HEK293 (cell line): ENCODE data around the gene GALNT2.
A peak's percentile ranks its signal among the peaks of the same experiment; 100 is the strongest.

Source experiments
- CTCF ChIA-PET: fragments of 350-600 bp; formaldehyde crosslinking; extraction: SDS; loops from one replicate; lab custom pipeline; 2021; ENCODE audit warnings: antibody characterized with exemption; lab: Yijun Ruan, JAX
- POLR2A ChIA-PET: fragments of 300-600 bp; formaldehyde crosslinking; extraction: SDS; loops from one replicate; lab custom pipeline; 2020; ENCODE audit warnings: antibody characterized with exemption, inconsistent platforms; lab: Yijun Ruan, JAX
- H3K27ac ChIP-seq: fragments of 200-500 bp; sonication (Bioruptor generic); 2 replicates; pipeline ENCODE4 v1.5.1; 2014; ENCODE audit warnings: low read depth, low read length, control low read depth, inconsistent platforms; ENCODE audit errors: extremely low read depth
- H3K36me3 ChIP-seq, 2 experiments: fragments of 200-500 bp in 1 of 2; sonication (Bioruptor generic) in 1 of 2; 1 replicate in 1 of 2; 2 replicates in 1 of 2; pipeline ENCODE4 v1.5.1; 2014 to 2017; ENCODE audit warnings: inconsistent platforms in 2 of 2, low read length in 2 of 2; ENCODE audit not compliant: control insufficient read depth in 2 of 2, insufficient read depth in 1 of 2
- H3K4me1 ChIP-seq: fragments of 200-500 bp; sonication (Bioruptor generic); 2 replicates; pipeline ENCODE4 v1.5.1; 2014; ENCODE audit warnings: mild to moderate bottlenecking, low read length, inconsistent platforms; ENCODE audit not compliant: control insufficient read depth, insufficient read depth
- H3K4me3 ChIP-seq: 2 replicates; pipeline ENCODE4 v1.5.1; 2011; ENCODE audit warnings: low read depth, mild to moderate bottlenecking, control low read depth, low read length, moderate library complexity
- H3K9me3 ChIP-seq: fragments of 200-500 bp; sonication (Bioruptor generic); 2 replicates; pipeline ENCODE4 v1.5.1; 2014; ENCODE audit warnings: low read depth, low read length, inconsistent platforms; ENCODE audit not compliant: control insufficient read depth, insufficient read depth
- HOXD13 ChIP-seq: sonication (generic); formaldehyde crosslinking; IDR thresholded peaks from 2 replicates; pipeline ENCODE4 v1.8.0; 2022; ENCODE audit warnings: missing genetic modification reagents, borderline replicate concordance
- KLF16 ChIP-seq: fragments of 450-650 bp; formaldehyde crosslinking; IDR thresholded peaks from 2 replicates; pipeline ENCODE4 v1.5.1; 2017; ENCODE audit warnings: missing biosample characterization, missing genetic modification characterization
- PATZ1 ChIP-seq: fragments of 450-650 bp; formaldehyde crosslinking; IDR thresholded peaks from 2 replicates; pipeline ENCODE4 v1.5.1; 2016; ENCODE audit warnings: missing biosample characterization, missing genetic modification characterization
- PBX3 ChIP-seq: sonication (generic); formaldehyde crosslinking; IDR thresholded peaks from 2 replicates; pipeline ENCODE4 v1.8.1; 2022; ENCODE audit warnings: mild to moderate bottlenecking, moderate library complexity, missing genetic modification reagents
- REPIN1 ChIP-seq: fragments of 450-650 bp; formaldehyde crosslinking; IDR thresholded peaks from 2 replicates; pipeline ENCODE4 v1.5.1; 2017; ENCODE audit warnings: missing biosample characterization, missing genetic modification characterization, low read depth
- SCRT1 ChIP-seq: fragments of 450-650 bp; formaldehyde crosslinking; IDR thresholded peaks from 2 replicates; pipeline ENCODE4 v1.5.1; 2016; ENCODE audit warnings: missing biosample characterization, missing genetic modification characterization, borderline replicate concordance
- TCF7L2 ChIP-seq: IDR thresholded peaks from 2 replicates; pipeline ENCODE4 v1.6.1; 2011; ENCODE audit warnings: low read depth, mild to moderate bottlenecking, inconsistent platforms, low read length, moderate library complexity, borderline replicate concordance
- ZBTB8A ChIP-seq: fragments of 450-650 bp; formaldehyde crosslinking; IDR thresholded peaks from 2 replicates; pipeline ENCODE4 v1.5.1; 2016; ENCODE audit warnings: missing biosample characterization, missing genetic modification characterization
- ZFHX2 ChIP-seq: fragments of 450-650 bp; formaldehyde crosslinking; conservative IDR thresholded peaks from 2 replicates; pipeline ENCODE4 v1.5.1; 2016; ENCODE audit warnings: missing biosample characterization, missing genetic modification characterization
- ZIC2 ChIP-seq: fragments of 450-650 bp; formaldehyde crosslinking; IDR thresholded peaks from 2 replicates; pipeline ENCODE4 v1.5.1; 2016; ENCODE audit warnings: missing biosample characterization, missing genetic modification characterization
- ZNF114 ChIP-seq: fragments of 450-650 bp; formaldehyde crosslinking; IDR thresholded peaks from 2 replicates; pipeline ENCODE4 v1.5.0; 2017; ENCODE audit warnings: missing biosample characterization, missing genetic modification characterization
- ZNF121 ChIP-seq: fragments of 450-650 bp; formaldehyde crosslinking; IDR thresholded peaks from 2 replicates; pipeline ENCODE4 v1.5.1; 2016; ENCODE audit warnings: missing biosample characterization, missing genetic modification characterization
- ZNF146 ChIP-seq: fragments of 450-650 bp; formaldehyde crosslinking; IDR thresholded peaks from 2 replicates; pipeline ENCODE4 v1.5.1; 2016; ENCODE audit warnings: missing biosample characterization, missing genetic modification characterization
- ZNF148 ChIP-seq: fragments of 450-650 bp; formaldehyde crosslinking; IDR thresholded peaks from 2 replicates; pipeline ENCODE4 v1.5.0; 2017; ENCODE audit warnings: missing biosample characterization, missing genetic modification characterization, borderline replicate concordance
- ZNF157 ChIP-seq: fragments of 450-650 bp; formaldehyde crosslinking; IDR thresholded peaks from 2 replicates; pipeline ENCODE4 v1.5.1; 2016; ENCODE audit warnings: missing biosample characterization, missing genetic modification characterization
- ZNF221 ChIP-seq: fragments of 450-650 bp; formaldehyde crosslinking; IDR thresholded peaks from 2 replicates; pipeline ENCODE4 v1.5.1; 2017; ENCODE audit warnings: missing biosample characterization, missing genetic modification characterization, borderline replicate concordance
- ZNF248 ChIP-seq: fragments of 450-650 bp; formaldehyde crosslinking; IDR thresholded peaks from 2 replicates; pipeline ENCODE4 v1.5.1; 2017; ENCODE audit warnings: missing biosample characterization, missing genetic modification characterization
- ZNF292 ChIP-seq: fragments of 450-650 bp; formaldehyde crosslinking; IDR thresholded peaks from 2 replicates; pipeline ENCODE4 v1.5.1; 2016; ENCODE audit warnings: low read depth, missing biosample characterization, missing genetic modification characterization, borderline replicate concordance
- ZNF302 ChIP-seq: fragments of 450-650 bp; formaldehyde crosslinking; IDR thresholded peaks from 2 replicates; pipeline ENCODE4 v1.5.1; 2016; ENCODE audit warnings: missing biosample characterization, missing genetic modification characterization, low read depth
- ZNF311 ChIP-seq: fragments of 450-650 bp; formaldehyde crosslinking; IDR thresholded peaks from 2 replicates; pipeline ENCODE4 v1.5.1; 2017; ENCODE audit warnings: missing biosample characterization, missing genetic modification characterization, borderline replicate concordance
- ZNF354C ChIP-seq: fragments of 450-650 bp; formaldehyde crosslinking; IDR thresholded peaks from 2 replicates; pipeline ENCODE4 v1.5.1; 2016; ENCODE audit warnings: missing biosample characterization, missing genetic modification characterization, low read depth, borderline replicate concordance
- ZNF423 ChIP-seq: fragments of 450-650 bp; formaldehyde crosslinking; IDR thresholded peaks from 2 replicates; pipeline ENCODE4 v1.5.1; 2016; ENCODE audit warnings: missing biosample characterization, missing genetic modification characterization
- ZNF473 ChIP-seq: fragments of 450-650 bp; formaldehyde crosslinking; IDR thresholded peaks from 2 replicates; pipeline ENCODE4 v1.5.1; 2017; ENCODE audit warnings: missing biosample characterization, missing genetic modification characterization
- ZNF501 ChIP-seq: fragments of 450-650 bp; formaldehyde crosslinking; IDR thresholded peaks from 2 replicates; pipeline ENCODE4 v1.5.1; 2016; ENCODE audit warnings: missing biosample characterization, missing genetic modification characterization
- ZNF555 ChIP-seq: fragments of 450-650 bp; formaldehyde crosslinking; conservative IDR thresholded peaks from 2 replicates; pipeline ENCODE4 v1.5.1; 2017; ENCODE audit warnings: missing biosample characterization, mild to moderate bottlenecking, missing genetic modification characterization, inconsistent platforms
- ZNF571 ChIP-seq: fragments of 450-650 bp; formaldehyde crosslinking; IDR thresholded peaks from 2 replicates; pipeline ENCODE4 v1.5.0; 2017; ENCODE audit warnings: missing biosample characterization, missing genetic modification characterization
- ZNF654 ChIP-seq: fragments of 450-650 bp; formaldehyde crosslinking; IDR thresholded peaks from 2 replicates; pipeline ENCODE4 v1.5.1; 2016; ENCODE audit warnings: low read depth, missing biosample characterization, missing genetic modification characterization
- ZNF658 ChIP-seq: fragments of 450-650 bp; formaldehyde crosslinking; IDR thresholded peaks from 2 replicates; pipeline ENCODE4; 2016; ENCODE audit warnings: missing biosample characterization, missing genetic modification characterization
- ZNF692 ChIP-seq: fragments of 450-650 bp; formaldehyde crosslinking; IDR thresholded peaks from 2 replicates; pipeline ENCODE4 v1.5.1; 2016; ENCODE audit warnings: missing biosample characterization, missing genetic modification characterization
- ZSCAN30 ChIP-seq: fragments of 450-650 bp; IDR thresholded peaks from 2 replicates; pipeline ENCODE4 v1.5.1; 2018; ENCODE audit warnings: missing biosample characterization, mild to moderate bottlenecking, missing genetic modification characterization, moderate library complexity
- ZSCAN5A ChIP-seq: fragments of 450-650 bp; formaldehyde crosslinking; IDR thresholded peaks from 2 replicates; pipeline ENCODE4 v1.5.1; 2016; ENCODE audit warnings: missing biosample characterization, missing genetic modification characterization

GALNT2 gene

GRCh38 chr1:230087028-230087716 lies 20.1 kb downstream of the GALNT2 start:
- no peak overlapping the region for H3K27ac ChIP-seq
- no peaks in the 10 kb centered on the region for H3K9me3 ChIP-seq
- no peaks in the 10 kb centered on the region for H3K36me3 ChIP-seq
- ChIA-PET POLR2A (interaction anchor here (0.6 to 2.1 kb wide), 4 partner anchors 13 to 1399 kb away, joined by 3 to 5 read pairs (median 4); no protein-coding TSS in a partner anchor), CTCF (interaction anchor here (0.6 to 1.4 kb wide), 5 partner anchors 16 to 426 kb away, joined by 3 to 9 read pairs (median 3); no protein-coding TSS in a partner anchor)
- peaks cover 23% of the 10 kb centered on the region for H3K4me1 ChIP-seq
- H3K4me3 ChIP-seq, result no peak overlapping the region
- TF ChIP-seq KLF16 (no peak), ZNF292 (tag by site-specific recombination) (no peak), SCRT1 (tag by site-specific recombination) (peak; percentile 90), PBX3 (CRISPR knock-in tag) (no peak), PATZ1 (no peak), ZIC2 (peak; percentile 16; the same call in 1 of the 2 replicates), ZNF501 (tag by site-specific recombination) (no peak), ZFHX2 (tag by site-specific recombination) (no peak), ZNF658 (no peak), HOXD13 (no peak), ZNF311 (no peak), ZNF571 (tag by site-specific recombination) (no peak), TCF7L2 (no peak), ZNF148 (tag by site-specific recombination) (no peak), REPIN1 (tag by site-specific recombination) (no peak), ZNF555 (tag by site-specific recombination) (no peak), ZNF302 (no peak), ZNF146 (tag by site-specific recombination) (no peak), ZNF248 (tag by site-specific recombination) (no peak), ZNF473 (tag by site-specific recombination) (no peak), ZNF221 (tag by site-specific recombination) (no peak), ZBTB8A (tag by site-specific recombination) (no peak), ZNF114 (tag by site-specific recombination) (no peak), ZSCAN5A (tag by site-specific recombination) (no peak), ZNF157 (no peak), ZSCAN30 (tag by site-specific recombination) (no peak), ZNF423 (tag by site-specific recombination) (no peak), ZNF354C (tag by site-specific recombination) (no peak), ZNF121 (tag by site-specific recombination) (no peak), ZNF654 (no peak), ZNF692 (no peak)
